GM18868 (cell line): Measurements from ENCODE around the gene CAMK1D.
"Not testable (repeated sequence)": the region's sequence is repeated elsewhere in the genome, so short reads cannot be mapped to it uniquely, and the experiment has no call there.

Experiments
- ATAC-seq: cut with Tn5 transposase; IDR thresholded peaks from one replicate; pipeline ENCODE4 v1.9.1; 2021; ENCODE audit warnings: mild to moderate bottlenecking, moderate library complexity; ENCODE audit not compliant: unreplicated experiment

CAMK1D gene

GRCh38 chr10:12340371-12340770 is 9.0 kb upstream of the CAMK1D start:
- no peak for ATAC-seq

DNA sequence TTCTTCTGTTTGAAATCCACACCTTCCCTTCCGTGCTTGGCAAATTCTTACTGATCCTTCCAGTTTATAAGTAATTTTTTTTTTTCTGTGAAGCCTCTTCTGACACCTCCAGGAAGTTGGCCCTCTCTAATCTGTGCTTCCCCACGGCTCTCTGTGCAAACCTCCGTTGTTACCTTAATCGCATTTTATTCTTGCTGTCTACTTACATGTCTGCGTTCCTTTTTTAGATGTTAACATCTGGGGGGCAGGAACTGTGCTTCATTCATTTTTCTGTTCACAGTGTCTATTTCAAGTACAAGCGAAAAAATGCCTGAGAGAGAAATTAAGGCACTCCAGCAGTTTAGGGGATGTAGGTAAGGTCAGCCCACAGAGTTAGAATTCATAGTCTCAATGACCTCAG is 8.4 kb upstream of the CAMK1D start:
- no peak for ATAC-seq

GRCh38 chr10:12341526-12341925 is 7.8 kb upstream of the CAMK1D start:
- ATAC-seq: no peak

GRCh38 chr10:12344375-12345110 is 4.8 kb upstream of the CAMK1D start:
- no peak for ATAC-seq

DNA sequence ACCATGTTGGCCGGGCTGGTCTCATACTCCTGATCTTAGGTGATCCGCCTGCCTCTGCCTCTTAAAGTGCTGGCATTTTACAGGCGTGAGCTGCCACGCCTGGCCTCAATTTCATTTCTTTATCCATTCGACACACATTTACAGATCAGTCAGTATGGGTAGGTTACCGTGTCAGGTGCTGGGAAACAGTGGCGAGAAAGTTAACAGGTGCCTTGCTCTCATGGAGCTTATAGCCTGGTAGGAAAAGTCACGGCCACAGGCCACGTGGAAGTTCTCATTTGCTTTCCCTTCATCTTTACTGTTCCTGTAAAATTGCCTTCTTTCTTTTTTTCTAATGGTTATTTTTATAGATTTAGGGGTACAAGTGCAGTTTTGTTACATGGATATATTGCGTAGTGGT is 2.6 kb upstream of the CAMK1D start:
- ATAC-seq: no peak

- no peak for ATAC-seq
Observed at GRCh38 chr10:12348294-12348869, 965 bp upstream of the CAMK1D start.

GRCh38 chr10:12349629-12350166 is 351 bp downstream of the CAMK1D start:
- no peak for ATAC-seq

DNA sequence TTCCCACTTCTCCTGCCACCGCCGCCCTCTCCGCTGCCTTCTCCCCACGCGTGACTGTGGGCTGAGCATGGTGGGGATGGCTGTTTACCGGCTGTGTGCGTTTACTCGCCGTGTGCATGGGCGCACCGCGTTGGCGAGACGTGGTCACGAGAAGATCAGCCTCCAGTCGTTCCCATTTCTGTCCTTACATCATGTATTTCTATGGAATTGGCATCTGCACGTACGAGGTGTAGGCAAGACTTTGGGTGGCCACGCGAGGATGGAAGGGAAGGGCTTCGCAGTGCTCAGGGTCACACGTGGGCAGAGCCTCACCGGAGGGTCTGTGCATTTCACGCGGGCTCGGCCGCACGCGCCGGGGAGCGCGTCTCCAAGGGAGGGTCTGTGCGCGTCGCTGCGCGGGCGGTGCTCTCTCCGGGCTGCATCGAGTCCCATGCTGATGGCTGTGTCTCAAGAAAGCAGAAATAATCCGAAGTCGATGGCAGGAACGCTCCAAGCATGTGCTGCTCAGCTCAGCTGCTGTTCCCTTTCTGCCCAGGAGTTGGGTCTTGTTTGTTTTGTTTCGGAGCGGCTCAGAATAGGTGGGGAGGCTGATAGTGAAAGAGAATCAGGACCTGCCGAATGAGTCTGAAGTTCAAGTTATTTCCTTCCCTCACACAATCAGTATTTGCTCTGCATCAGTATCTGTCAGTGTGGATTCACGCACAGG is 973 bp downstream of the CAMK1D start:
- peak; percentile 33 for ATAC-seq

DNA sequence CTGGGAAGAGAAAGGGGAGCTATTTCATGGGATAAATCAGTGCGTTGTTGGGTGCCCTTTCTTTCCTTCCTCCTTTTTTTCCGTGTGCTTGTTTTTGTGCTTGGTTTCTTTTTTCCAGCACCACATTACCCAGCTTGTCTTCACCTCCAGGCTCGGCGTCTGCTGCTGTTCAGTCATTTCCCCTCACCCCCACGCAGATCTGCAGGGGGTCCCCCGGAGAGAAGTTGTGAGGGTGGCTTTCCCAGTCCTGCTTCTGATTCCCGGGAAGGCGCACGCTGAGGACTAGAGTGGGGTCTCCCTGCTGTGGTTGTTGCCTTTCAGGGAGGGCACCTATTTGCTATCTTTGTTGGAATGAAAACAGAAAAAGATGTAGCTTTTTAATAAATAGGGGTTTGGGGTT is 1.6 kb downstream of the CAMK1D start:
- ATAC-seq: no peak

- no peak for ATAC-seq
Observed at GRCh38 chr10:12351447-12351846, 2.1 kb downstream of the CAMK1D start.

DNA sequence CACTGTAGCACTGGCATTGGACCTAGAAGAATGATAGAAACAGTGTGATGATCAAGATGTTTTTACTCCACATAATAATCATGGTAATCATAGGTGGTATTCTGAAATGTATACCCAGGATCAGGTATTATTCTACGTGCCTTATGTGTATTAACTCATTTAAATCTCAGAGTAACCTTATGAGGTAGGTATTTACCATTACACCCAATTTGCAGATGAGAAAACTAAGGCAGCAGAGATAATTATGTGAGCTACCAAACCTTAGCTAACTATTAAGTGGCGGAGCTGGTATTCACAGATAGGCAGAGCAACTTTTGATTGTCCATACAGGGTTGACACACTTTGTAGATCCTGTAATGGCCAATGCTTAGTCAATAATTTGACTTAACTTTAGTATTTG is 2.5 kb downstream of the CAMK1D start:
- ATAC-seq: no peak

- ATAC-seq: no peak
Observed at GRCh38 chr10:12353399-12354242, 4.3 kb downstream of the CAMK1D start.

GRCh38 chr10:12354696-12355095 is 5.3 kb downstream of the CAMK1D start:
- not testable (repeated sequence) for ATAC-seq

DNA sequence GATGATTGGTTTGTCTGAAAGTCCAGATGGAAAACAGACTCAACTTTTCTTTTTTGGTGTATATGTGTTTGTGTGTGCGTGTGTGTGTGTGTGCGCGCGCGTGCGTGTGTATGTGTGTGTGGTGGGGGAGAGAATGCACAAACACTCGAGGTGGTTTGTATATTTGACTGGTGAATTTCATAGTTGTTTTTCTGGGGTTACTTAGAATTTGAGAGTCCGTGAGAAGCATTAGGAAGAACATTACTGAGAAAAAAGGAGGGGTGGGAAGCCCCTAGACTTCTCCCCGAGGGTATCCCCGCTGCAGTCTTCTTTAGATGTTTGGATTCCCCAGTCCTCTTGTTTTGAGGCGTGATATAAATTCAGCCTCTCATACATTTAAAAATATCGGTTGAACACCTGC is 6.0 kb downstream of the CAMK1D start:
- no peak for ATAC-seq

- ATAC-seq: no peak
Observed at GRCh38 chr10:12357525-12358151, 8.3 kb downstream of the CAMK1D start.

DNA sequence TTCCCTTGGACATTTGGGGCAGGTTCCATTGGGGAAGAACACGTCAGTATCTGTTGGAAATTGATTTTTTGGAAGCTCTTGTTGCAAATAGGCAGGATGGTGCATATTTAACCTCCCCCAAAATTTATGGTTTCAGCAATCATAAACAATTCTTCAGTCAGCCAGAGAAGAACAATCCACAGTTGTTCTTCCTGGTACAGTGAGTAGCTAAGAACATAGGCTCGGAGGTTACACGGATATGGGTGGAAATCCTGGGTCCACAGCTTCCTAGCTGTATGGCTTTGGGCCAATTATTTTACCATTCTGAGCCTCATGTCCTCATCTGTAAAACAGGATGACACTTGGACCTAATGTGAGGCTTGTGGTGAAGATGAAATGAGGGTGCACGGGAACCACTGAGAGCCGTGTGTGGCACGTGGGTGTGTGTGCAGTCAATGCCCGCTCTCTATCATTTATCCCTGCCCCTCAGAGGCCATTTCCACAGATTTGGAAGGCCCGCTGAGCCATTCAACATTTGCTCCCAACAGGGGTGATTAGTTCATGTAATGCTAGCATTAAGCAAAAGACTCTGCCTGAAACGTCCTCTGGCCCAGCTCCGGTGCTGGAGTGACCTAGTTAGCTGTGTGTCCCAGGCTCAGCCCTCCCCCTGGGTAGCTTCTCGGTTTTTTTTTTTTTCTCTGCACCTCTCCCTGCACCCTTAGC is 9.7 kb downstream of the CAMK1D start:
- ATAC-seq: no peak

DNA sequence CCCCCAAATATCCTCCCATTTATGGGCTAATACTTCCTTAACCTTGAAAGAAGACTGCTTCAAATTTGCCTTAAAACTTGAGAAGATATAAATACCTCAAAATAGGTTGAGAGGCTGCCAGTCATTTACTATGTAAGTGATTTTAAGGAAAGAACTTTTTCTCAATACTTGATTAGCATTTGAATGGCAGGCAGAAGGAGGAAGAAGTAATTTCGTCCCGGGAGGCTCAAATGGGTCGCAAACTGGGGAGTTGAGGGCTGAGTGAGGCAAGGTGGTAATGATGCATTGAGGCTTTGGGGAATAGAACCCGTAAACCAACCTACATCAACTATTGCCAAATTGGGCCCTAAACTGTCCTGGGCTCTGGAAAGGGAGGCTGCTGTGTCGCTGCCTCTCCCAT is 11.1 kb downstream of the CAMK1D start:
- no peak for ATAC-seq

GRCh38 chr10:12361115-12361514 is 11.8 kb downstream of the CAMK1D start:
- ATAC-seq: not testable (repeated sequence)

GRCh38 chr10:12364559-12364958 is 15.2 kb downstream of the CAMK1D start:
- no peak for ATAC-seq

DNA sequence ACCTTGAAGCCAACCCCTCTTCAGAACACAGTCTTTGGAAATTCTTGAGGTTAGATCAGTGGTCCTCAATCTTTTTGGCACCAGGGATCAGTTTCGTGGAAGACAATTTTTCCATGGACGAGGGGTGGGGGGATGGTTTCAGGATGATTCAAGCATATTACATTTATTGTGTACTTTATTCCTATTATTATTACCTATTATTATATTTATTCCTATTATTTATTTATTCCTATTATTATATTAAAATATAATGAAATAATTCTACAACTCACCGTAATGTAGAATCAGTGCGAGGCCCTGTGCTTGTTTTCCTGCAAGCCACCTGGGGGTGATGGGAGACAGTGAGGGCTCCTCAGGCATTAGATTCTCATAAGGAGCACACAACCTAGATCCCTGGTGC is 17.9 kb downstream of the CAMK1D start:
- ATAC-seq: no peak
